ENCODE measurements around the gene CAMTA1. TPM values are rescaled to one million over a fixed set of nuclear protein-coding genes. Genes with fewer than 3 reads are reported as not detected.

Gene CAMTA1
- total RNA-seq, 1 experiment from 2014 or later = 82.2 TPM

- H3K27ac ChIP-seq (ENCODE audit: low read length) = no peak overlapping the region
- intact Hi-C loops (cut with micrococcal nuclease; ENCODE audit: unreplicated experiment) = no loop called here
- DNase-seq (ENCODE audit: low read depth, low spot score) = no peak
- ChIA-PET CTCF (no interaction called here), POLR2A (no interaction called here)
- no peak overlapping the region for H3K4me3 ChIP-seq (ENCODE audit: low read depth in 2 of 2, low read length in 2 of 2)
- in situ Hi-C loops (cut with HindIII; ENCODE audit: low pct_unique_long_range_greater_than_20kb, low sequenced_read_pairs) = no loop called here
- no peak for TF ChIP-seq REST (IDR thresholded peaks at IDR 0.05; ENCODE audit: insufficient read depth in 1 of 2, low read depth in 2 of 2, low read length in 1 of 2)
- no peak for TF ChIP-seq SIN3A (IDR thresholded peaks at IDR 0.05; ENCODE audit: borderline replicate concordance, insufficient read depth, low read depth, low read length)
- no peak for TF ChIP-seq CTCF (IDR thresholded peaks at IDR 0.05)
- no peak for TF ChIP-seq POLR2AphosphoS5 (IDR thresholded peaks at IDR 0.05; ENCODE audit: low read depth, low read length)
- no peak for TF ChIP-seq TCF7L2 (IDR thresholded peaks at IDR 0.05; ENCODE audit: low read depth, low read length)
- H3K36me3 ChIP-seq (ENCODE audit: control insufficient read depth, insufficient read depth, low read length) = no peaks in the 10 kb centered on the region
- H3K27me3 ChIP-seq (ENCODE audit: control insufficient read depth, insufficient read depth, low read length) = peaks cover 12% of the 10 kb centered on the region
- no peak for ATAC-seq
- no TSS peak for BruUV-seq (replicated peaks)
- 0 out of 2 replicates have a peak, but pooled peaks cover 2% of the 10 kb centered on the region for H3K4me1 ChIP-seq (ENCODE audit: control insufficient read depth, insufficient read depth, low read length)
- H3K9me3 ChIP-seq (ENCODE audit: control insufficient read depth, insufficient read depth, low read depth, low read length) = no peaks in the 10 kb centered on the region
These were observed 154.1 kb downstream of the CAMTA1 start for GRCh38 chr1:6939363-6939762.

GRCh38 chr1:6941786-6942185 is 156.5 kb downstream of the CAMTA1 start:
- in situ Hi-C loops (cut with HindIII; ENCODE audit: low pct_unique_long_range_greater_than_20kb, low sequenced_read_pairs) (no loop called here), intact Hi-C loops (cut with micrococcal nuclease; ENCODE audit: unreplicated experiment) (no loop called here)
- no peaks in the 10 kb centered on the region for H3K27me3 ChIP-seq (ENCODE audit: control insufficient read depth, insufficient read depth, low read length)
- H3K9me3 ChIP-seq (ENCODE audit: control insufficient read depth, insufficient read depth, low read depth, low read length) = no peaks in the 10 kb centered on the region
- no peak for TF ChIP-seq REST (IDR thresholded peaks at IDR 0.05; ENCODE audit: insufficient read depth in 1 of 2, low read depth in 2 of 2, low read length in 1 of 2)
- TF ChIP-seq POLR2AphosphoS5 (IDR thresholded peaks at IDR 0.05; ENCODE audit: low read depth, low read length) = no peak
- no peak for DNase-seq (ENCODE audit: low read depth, low spot score)
- CTCF ChIA-PET = no interaction called here
- POLR2A ChIA-PET = no interaction called here
- H3K4me1 ChIP-seq (ENCODE audit: control insufficient read depth, insufficient read depth, low read length) = no peaks in the 10 kb centered on the region
- BruUV-seq (replicated peaks) = no TSS peak
- H3K4me3 ChIP-seq (ENCODE audit: low read depth in 2 of 2, low read length in 2 of 2) = no peak overlapping the region
- H3K36me3 ChIP-seq (ENCODE audit: control insufficient read depth, insufficient read depth, low read length) = no peaks in the 10 kb centered on the region
- no peak overlapping the region for H3K27ac ChIP-seq (ENCODE audit: low read length)
- ATAC-seq = no peak
